Keratinocyte (primary cell): ENCODE measurements around the gene ADGRF3.

Experiments
- CTCF ChIP-seq, 3 experiments: IDR thresholded peaks in 1 of 3; conservative IDR thresholded peaks in 1 of 3; optimal IDR thresholded peaks in 1 of 3; 2 replicates in 2 of 3; 3 replicates in 1 of 3; pipeline versions ENCODE3 to v1.5.1; 2011; ENCODE audit warnings: low read length in 3 of 3, mild to moderate bottlenecking in 3 of 3, moderate library complexity in 2 of 3, control low read depth in 1 of 3, inconsistent platforms in 1 of 3; ENCODE audit not compliant: insufficient read depth in 2 of 3; ENCODE audit errors: extremely low read depth in 1 of 3
- EZH2 ChIP-seq: IDR thresholded peaks from one replicate; pipeline ENCODE4 v1.6.1; 2012; ENCODE audit warnings: inconsistent platforms, mild to moderate bottlenecking, low read length, moderate library complexity

GRCh38 chr2:26284132-26284531 is 62.5 kb downstream of the ADGRF3 start:
- no peak for TF ChIP-seq CTCF (optimal IDR thresholded peaks at IDR 0.05 in 1 of 3, IDR thresholded peaks at IDR 0.05 in 1 of 3, conservative IDR thresholded peaks at IDR 0.05 in 1 of 3; ENCODE audit: extremely low read depth in 1 of 3, insufficient read depth in 2 of 3, low read length in 3 of 3)
- no peak for TF ChIP-seq EZH2
